Hematopoietic multipotent progenitor cell treated with erythropoietin and hydrocortisone succinate and interleukin-3 and kit ligand, for 6 days (in vitro differentiated cells): ENCODE results near the gene RGS19.

Source experiments
- DNase-seq: peaks from one replicate; pipeline ENCODE4 v3.0.0-alpha.2; 2015

RGS19 gene

DNA sequence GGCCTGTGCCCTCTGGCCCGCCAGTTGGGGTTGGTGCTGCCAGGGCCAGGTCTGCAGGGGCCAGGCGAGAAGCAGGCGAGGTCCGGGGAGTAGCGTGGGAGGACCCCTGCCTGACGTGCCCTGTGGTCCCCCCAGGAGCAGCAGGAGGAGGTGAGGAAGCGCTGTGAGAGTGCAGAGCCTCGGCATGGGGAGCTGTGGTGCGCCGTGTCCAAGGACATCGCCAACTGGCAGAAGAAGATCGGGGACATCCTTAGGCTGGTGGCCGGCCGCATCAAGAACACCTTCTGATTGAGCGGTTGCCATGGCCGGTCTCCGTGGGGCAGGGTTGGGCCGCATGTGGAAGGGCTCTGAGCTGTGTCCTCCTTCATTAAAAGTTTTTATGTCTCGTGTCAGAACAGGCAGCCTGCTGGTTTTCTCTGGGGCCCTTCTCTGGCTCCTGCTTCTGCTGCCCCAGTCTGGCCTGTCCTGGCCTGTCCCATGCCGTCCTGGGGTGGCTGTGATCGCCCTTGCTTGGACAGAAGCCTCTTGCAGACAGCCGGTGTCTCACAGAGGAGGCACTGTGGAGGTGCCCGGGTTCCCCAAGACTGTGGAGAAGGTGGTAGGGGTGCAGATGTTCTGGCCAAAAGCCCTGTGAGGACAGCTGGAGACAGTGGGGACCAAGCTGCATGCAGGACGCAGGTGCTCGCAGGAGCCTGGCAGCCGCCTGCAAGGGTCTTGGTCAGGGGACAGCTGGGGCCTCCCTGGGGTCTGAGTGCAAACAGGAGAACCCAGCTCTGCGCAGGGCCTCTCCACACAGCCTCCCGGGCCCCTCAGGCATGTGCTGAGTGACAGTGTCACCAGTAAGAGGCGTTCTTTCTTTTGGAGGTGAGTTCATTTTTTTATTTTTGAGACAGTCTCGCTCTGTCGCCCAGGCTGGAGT is 46.4 kb downstream of the RGS19 start:
- no peak for DNase-seq

DNA sequence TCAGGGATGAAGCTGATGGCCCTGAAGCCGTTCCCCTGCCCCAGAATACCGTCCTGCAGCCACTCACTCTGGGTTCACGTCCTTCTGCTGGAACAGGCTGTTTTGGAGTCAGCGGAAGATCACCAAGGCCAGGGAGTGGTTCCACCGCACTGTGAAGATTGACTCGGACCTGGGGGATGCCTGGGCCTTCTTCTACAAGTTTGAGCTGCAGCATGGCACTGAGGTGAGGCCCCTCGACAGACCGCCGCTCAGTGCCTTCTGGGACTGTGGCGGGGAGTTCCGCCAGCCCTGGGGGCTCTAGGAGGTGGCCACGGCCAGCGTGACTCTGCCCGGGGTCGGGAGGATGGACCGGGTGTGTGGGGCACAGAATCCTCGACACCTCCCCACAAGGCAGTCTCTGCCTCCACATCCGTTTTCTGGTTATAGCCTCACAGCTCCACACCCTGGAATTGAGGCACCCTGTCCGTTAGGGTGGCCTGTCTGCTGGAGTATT is 47.5 kb downstream of the RGS19 start:
- no peak for DNase-seq

DNA sequence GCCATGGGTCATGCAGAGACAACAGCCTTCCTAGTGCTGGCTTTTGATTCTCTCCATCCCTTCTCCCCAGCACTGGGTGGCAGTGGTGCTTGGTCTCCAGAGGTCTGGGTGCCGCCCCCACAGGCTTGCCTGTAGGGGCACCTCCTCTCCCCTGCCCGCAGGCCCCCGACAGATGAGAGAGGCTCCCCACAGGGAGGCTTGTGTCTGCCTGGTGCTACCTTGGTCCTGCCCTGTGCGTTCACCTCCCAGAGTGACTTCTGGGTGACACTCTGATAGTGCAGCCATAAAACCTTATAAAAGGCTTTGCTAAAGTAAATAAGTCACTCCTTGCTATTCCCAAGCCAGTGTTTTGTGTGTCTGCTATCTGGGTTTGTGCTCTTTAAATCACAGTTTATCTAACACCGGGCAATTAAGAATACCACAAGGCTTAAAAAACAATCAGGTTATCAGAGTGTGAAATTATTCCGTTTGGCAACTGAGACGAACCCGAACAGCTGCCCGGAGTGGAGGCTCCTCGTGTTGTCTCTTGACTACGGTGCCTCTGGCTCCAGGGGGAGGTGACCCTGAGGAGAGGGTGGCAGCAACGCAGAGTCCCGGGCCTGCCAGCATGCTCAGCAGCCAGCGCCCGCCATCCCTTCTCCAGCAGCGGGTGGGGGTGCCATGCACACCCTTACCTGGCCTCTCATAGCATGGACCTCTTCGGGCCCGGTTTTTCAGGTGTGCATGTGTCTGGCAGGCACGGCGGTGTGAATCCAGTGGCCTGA is 48.8 kb downstream of the RGS19 start:
- DNase-seq, result no peak

DNA sequence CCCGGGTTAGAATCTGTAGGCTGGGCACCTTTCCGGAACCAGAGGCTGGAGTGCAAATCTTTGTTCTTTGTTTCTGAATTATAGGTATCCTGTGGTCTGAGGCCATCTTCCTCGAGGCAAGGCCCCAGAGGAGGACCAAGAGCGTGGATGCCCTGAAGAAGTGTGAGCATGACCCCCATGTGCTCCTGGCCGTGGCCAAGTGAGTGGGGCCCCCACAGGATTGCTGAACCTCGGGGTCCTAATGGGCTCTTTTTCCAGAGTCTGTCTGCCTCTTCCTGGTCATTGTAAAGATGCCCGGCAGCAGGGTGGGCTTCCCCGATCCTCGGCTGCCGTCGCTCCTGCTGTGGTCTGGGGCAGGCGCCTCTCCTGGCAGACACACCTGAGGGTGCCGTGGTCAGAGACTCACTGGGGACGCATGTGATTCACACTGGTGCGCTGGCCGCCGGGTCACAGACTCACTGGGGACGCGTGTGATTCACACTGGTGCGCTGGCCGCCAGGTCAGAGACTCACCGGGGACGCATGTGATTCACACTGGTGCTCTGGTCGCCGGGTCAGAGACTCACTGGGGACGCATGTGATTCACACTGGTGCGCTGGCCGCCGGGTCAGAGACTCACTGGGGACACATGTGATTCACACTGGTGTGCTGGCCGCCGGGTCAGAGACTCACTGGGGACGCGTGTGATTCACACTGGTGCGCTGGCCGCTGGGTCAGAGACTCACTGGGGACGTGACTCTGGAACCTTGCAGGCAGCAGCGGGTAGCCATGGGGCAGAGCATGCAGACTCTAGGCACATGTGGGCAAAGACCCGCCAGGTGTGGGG is 49.8 kb downstream of the RGS19 start:
- DNase-seq, result no peak

DNA sequence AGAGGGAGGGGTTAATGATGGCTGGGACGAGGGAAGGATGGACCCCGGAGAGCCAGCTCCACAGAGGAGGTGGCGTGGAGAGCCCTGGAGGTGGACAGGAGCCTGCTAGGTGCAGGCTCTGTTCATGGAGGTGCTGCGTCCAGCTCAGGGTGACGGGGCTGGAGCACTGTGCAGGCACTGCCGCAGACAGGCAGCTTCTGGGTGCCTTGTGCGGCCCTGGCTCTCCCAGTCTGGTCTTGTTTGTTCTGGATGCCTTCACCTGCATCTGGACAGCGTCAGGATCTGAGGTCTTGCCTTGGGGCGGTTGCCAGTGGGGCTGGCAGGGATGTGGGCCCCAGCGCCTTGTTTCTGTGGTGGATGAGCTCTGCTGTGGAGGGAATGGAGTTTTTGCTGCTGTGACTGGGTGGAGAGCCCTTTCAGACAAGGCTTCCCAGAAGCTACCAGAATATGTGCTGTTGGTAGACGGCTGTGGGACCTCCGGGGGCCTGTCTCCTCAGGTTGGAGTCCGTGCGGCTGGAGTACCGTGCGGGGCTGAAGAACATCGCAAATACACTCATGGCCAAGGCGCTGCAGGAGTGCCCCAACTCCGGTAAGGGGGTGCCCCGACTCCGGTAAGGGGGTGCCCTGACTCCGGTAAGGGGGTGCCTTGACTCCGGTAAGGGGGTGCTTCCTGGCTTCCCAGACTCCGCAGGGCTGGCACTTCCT is 51.2 kb downstream of the RGS19 start:
- DNase-seq, result no peak

DNA sequence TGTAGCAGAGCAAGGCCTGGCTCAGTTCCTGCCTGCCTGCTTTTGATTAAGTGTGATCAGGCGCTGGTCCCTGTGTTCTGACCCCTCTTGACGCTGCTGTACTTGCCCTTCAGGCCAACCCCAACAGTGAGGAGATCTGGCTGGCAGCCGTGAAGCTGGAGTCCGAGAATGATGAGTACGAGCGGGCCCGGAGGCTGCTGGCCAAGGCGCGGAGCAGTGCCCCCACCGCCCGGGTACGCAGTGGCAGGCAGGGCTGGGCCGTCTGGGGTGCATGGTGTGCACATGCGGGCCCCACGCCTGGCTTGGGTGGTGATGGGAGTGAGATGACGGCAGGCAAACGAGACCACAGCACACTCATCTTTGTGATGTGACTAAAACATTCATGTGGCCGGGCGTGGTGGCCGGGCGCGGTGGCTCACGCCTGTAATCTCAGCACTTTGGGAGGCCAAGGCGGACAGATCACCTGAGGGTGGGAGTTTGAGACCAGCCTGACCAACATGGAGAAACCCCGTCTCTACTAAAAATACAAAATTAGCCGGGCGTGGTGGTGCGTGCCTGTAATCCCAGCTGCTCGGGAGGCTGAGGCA is 53.4 kb downstream of the RGS19 start:
- no peak for DNase-seq

DNA sequence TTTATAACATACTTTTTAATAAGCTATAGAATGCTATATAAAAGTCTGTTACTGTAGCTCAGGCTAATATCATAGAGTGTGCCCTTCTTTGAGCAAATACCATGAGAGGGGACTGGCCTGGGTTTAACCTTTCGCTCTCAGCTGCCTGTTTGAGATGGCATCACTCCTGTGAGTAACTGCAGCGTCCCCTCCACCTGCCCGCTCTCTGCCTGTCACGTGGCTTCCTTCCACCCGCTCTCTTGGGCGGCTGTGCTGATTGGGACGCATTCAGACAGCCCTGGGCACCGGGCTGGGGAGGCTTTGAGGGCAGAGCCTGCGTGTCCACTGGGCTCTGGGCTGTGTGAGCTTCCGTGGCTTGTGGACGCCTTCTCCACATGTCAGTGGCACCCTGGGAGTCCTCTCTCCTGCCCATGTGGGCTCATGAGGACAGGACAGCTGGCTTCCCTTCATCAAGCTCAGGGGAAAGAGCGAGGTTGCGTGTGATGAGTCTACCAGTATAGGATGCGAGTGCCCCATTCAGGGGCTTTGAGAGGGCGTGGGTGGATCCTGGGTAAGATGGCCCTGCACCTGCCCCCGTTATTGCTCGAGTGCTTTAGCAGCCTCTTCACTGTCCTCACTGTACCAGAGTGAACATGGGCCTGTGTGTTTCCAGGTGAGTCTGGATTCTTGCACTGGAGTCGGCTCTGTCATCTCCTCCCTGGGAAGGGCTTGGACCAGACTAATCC is 54.1 kb downstream of the RGS19 start:
- no peak for DNase-seq

DNA sequence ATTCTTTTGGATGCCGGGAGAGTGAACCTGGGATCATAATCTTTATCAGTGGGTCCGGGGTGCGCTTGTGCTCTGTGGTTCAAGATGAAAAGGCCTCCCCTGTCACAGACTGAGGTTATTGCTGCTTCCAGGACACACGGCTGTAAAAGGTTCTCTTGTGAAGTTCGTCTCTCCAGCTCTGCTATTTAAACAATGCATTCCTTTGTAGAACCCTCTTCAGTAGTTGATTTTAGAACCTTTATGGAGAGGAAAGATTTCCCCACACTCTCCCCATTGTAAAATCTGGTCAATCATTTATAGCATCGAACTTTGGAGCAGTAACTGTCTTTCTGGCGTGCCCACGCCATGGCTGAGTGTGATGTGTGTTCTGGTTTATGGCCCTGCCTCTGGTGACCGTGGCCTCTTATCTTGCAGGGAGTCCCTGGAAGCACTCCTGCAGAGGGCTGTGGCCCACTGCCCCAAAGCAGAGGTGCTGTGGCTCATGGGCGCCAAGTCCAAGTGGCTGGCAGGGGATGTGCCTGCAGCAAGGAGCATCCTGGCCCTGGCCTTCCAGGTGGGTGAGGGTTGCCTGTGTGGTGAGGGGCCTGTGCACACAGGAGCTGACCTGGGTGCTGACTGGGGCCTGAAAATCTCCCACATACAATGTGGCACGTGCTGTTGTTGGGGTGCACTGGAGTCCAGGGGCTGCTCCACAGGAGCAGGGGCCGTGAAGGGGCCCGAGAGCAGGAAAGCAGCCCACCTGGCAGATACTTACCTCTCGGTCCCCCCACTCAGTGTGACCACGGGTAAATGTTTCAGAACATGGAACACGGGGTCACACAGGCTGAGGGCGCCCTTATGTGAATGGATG is 55.0 kb downstream of the RGS19 start:
- no peak for DNase-seq

DNA sequence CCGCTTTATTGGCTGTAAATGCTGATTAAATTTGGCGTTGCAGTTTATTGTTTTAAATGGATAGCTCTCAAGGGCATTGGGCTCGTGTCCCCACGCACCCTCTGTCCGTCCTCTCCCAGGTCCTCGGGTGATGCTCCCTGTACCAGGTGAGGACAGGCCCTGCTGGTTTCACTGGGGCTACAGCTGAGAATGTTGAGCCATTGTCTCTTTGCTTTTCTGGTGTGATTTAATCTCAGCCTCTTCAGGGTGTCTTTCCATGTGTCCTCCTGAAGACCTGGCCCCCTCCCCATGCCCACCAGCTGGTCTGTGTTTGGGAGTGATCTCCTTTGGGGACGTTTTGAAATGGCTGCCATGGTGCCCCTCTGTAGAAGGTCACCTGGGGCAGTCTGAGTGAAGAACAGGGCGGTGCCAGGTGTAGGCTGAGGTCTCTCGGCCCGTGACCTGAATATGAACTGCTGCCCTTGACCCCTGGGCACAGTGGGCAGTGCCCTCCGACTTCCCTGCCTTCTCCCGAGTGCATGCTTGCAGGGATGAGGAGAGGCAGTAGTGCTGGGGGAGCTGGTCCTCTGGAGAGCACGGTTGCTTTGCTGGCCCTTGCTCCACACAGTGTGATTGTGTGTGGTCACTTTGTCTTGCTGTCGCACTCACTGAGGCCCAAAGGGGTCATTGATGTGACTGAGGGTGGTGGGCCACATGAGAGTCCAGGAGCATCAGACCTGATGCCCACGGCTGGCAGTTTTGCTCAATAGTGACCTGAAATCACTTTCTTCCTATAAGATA is 55.8 kb downstream of the RGS19 start:
- DNase-seq, result no peak
